Breast epithelium (tissue), 4 donors: ENCODE results near the gene SPPL2B. TPM values are rescaled to one million over a fixed set of nuclear protein-coding genes. Genes with fewer than 3 reads are reported as not detected.
"Not testable (repeated sequence)": the region's sequence is repeated elsewhere in the genome, so short reads cannot be mapped to it uniquely, and the experiment has no call there.

ENCODE experiments used
- DNase-seq, 2 donors: peaks; one replicate each; pipeline ENCODE4 v3.0.0-alpha.2; 2019; ENCODE audit warnings: low spot score in 2 of 2
- H3K27ac ChIP-seq, 2 donors: fragments of 200-600 bp; sonication (generic) in 1 of 2; one replicate each; pipeline ENCODE4 v1.5.1; 2016 to 2019; ENCODE audit warnings: mild to moderate bottlenecking in 1 of 2
- H3K27me3 ChIP-seq, 2 donors: fragments of 200-600 bp; sonication (generic) in 1 of 2; one replicate each; pipeline versions ENCODE4 v1.5.1 to v1.6.0; 2017 to 2019; ENCODE audit warnings: control low read depth in 1 of 2, mild to moderate bottlenecking in 1 of 2
- H3K36me3 ChIP-seq: fragments of 200-600 bp; one replicate; pipeline ENCODE4 v1.5.1; 2019
- H3K4me1 ChIP-seq, 2 donors: fragments of 200-600 bp; sonication (generic); one replicate each; pipeline ENCODE4 v1.5.1; 2016 to 2019; ENCODE audit warnings: control low read depth in 1 of 2
- H3K4me3 ChIP-seq, 3 donors: fragments of 200-600 bp; sonication (generic); 1 replicate in 2 of 3; 2 replicates in 1 of 3; pipeline ENCODE4 v1.5.1; 2016 to 2019; ENCODE audit warnings: mild to moderate bottlenecking in 3 of 3, moderate library complexity in 2 of 3
- H3K9me3 ChIP-seq, 2 donors: fragments of 200-600 bp; sonication (generic) in 1 of 2; one replicate each; pipeline ENCODE4 v1.5.1; 2016 to 2019; ENCODE audit warnings: control low read depth in 1 of 2
- POLR2A ChIP-seq: fragments of 450-650 bp; IDR thresholded peaks from one replicate; pipeline ENCODE4 v1.6.1; 2016; ENCODE audit warnings: antibody characterized with exemption, mild to moderate bottlenecking, moderate library complexity
- POLR2AphosphoS5 ChIP-seq, 3 donors: sonication (generic); formaldehyde crosslinking; IDR thresholded peaks; one replicate each; pipeline ENCODE4 v1.6.1; 2017; ENCODE audit warnings: antibody characterized with exemption in 3 of 3
- intact Hi-C: fragments of 100-400 bp; cut with DNase I; formaldehyde crosslinking; loops from one replicate; pipeline ENCODE4 v1.15.1; 2023; ENCODE audit warnings: low total_unique reads
- total RNA-seq, 3 donors: library from RNA; depleted of rRNA; stranded (reverse); fragments of >200 nt; gene quantifications; one replicate each; pipeline ENCODE4 v1.1.0, GENCODE V29; 2016
- TF ChIP-seq, protein P1 (sequence below), 3 donors: fragments of 450-650 bp; IDR thresholded peaks; one replicate each; pipeline ENCODE4 v1.5.1; 2016 to 2017; ENCODE audit warnings: antibody characterized with exemption in 3 of 3, mild to moderate bottlenecking in 3 of 3, moderate library complexity in 3 of 3

SPPL2B gene, protein sequence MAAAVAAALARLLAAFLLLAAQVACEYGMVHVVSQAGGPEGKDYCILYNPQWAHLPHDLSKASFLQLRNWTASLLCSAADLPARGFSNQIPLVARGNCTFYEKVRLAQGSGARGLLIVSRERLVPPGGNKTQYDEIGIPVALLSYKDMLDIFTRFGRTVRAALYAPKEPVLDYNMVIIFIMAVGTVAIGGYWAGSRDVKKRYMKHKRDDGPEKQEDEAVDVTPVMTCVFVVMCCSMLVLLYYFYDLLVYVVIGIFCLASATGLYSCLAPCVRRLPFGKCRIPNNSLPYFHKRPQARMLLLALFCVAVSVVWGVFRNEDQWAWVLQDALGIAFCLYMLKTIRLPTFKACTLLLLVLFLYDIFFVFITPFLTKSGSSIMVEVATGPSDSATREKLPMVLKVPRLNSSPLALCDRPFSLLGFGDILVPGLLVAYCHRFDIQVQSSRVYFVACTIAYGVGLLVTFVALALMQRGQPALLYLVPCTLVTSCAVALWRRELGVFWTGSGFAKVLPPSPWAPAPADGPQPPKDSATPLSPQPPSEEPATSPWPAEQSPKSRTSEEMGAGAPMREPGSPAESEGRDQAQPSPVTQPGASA
- total RNA-seq = 10 to 100 TPM; 23.5 to 61.2 (median 49.8) TPM

DNA sequence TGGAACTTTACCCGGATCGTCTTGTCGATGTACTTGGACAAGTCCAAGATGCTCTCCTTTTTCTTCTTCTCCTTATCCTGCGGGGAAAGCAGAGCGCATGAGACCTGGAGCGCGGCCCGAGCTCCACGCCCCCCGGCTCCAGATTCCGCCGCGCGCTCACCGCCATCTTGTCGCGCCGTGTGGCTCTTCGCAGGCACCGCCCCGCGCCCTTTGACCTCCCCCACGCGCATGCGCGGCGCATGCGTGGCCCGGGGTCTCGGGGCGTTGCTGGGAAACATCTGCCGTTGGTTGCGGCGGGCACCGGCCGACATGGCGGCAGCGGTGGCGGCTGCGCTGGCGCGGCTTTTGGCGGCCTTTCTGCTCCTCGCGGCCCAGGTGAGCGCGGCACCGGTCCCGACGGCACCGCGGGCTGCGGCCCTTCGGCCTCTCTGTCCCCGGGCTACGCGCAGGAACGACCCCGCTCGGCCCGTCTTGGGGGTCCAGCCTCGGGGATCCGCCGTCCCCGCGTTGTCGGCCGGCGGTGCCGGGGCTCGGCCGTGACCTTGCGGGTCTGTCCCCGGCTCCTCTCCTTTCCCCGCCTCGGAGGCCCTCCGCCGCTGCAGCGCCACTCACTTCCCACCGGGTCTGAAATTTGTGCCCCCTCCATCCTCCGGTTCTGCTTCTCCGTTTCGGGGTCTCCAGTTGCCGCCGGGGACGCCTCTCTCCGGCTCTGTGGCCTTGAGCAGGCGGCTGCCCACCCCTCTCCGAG, at the start of gene SPPL2B, which contains the start of gene LSM7:
Gene SPPL2B, plus strand, starts transcription at position 284 of the 748 bp plus-strand sequence. Its CDS starts 26 bp downstream, at position 310.
Gene LSM7, minus strand, starts transcription at position 186 of the 748 bp plus-strand sequence. Its CDS starts 20 bp downstream, at position 166.
- no peaks in the 10 kb centered on the region for H3K9me3 ChIP-seq
- DNase-seq = peak; percentile 87 to 89
- TF ChIP-seq POLR2AphosphoS5 (IDR thresholded peaks at IDR 0.05) (peak; percentile 75 to 86 (median 81)), POLR2A (peak; percentile 39)
- TF ChIP-seq, protein P1, sequence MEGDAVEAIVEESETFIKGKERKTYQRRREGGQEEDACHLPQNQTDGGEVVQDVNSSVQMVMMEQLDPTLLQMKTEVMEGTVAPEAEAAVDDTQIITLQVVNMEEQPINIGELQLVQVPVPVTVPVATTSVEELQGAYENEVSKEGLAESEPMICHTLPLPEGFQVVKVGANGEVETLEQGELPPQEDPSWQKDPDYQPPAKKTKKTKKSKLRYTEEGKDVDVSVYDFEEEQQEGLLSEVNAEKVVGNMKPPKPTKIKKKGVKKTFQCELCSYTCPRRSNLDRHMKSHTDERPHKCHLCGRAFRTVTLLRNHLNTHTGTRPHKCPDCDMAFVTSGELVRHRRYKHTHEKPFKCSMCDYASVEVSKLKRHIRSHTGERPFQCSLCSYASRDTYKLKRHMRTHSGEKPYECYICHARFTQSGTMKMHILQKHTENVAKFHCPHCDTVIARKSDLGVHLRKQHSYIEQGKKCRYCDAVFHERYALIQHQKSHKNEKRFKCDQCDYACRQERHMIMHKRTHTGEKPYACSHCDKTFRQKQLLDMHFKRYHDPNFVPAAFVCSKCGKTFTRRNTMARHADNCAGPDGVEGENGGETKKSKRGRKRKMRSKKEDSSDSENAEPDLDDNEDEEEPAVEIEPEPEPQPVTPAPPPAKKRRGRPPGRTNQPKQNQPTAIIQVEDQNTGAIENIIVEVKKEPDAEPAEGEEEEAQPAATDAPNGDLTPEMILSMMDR (IDR thresholded peaks at IDR 0.05) = no peak
- intact Hi-C loops = no loop called here
- peaks cover 12 to 15% of the 10 kb centered on the region in 2 donors for H3K4me1 ChIP-seq
- peak within 1 kb of the TSS; percentile 96 to 97 (median 97) for H3K4me3 ChIP-seq
- H3K36me3 ChIP-seq = no peaks in the 10 kb centered on the region
- peak within 1 kb of the TSS; percentile 87 to 91 for H3K27ac ChIP-seq
- H3K27me3 ChIP-seq = no peaks in the 10 kb centered on the region

DNA sequence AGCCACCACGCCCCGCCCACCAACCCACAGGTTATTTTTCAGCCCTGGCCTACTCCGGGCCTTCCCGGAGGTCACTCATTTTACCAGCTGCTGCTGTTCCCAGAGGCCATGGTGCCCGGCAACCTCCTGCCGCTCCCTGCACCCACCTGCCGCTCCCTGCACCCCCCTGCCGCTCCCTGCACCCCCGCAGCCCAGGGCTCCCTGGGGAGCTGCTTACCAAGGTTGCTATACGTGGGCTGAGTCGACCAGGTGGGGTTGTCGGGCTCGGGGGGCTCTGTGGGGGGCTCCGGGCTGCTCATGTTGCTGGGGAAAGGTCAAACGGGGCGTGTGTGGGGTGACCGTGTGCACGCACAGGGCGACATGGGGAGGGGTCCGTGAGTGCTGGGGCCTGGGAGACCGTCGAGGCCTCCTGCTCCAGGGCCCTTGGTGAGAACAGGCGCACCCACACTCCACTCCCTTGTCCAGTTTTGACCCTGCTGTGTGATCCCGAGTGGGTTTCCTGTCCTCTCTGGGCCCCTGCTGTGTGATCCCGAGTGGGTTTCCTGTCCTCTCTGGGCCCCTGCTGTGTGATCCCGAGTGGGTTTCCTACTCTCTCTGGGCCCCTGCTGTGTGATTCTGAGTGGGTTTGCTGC, 47.7 kb upstream of the SPPL2B start:
- intact Hi-C loops = no loop called here

DNA sequence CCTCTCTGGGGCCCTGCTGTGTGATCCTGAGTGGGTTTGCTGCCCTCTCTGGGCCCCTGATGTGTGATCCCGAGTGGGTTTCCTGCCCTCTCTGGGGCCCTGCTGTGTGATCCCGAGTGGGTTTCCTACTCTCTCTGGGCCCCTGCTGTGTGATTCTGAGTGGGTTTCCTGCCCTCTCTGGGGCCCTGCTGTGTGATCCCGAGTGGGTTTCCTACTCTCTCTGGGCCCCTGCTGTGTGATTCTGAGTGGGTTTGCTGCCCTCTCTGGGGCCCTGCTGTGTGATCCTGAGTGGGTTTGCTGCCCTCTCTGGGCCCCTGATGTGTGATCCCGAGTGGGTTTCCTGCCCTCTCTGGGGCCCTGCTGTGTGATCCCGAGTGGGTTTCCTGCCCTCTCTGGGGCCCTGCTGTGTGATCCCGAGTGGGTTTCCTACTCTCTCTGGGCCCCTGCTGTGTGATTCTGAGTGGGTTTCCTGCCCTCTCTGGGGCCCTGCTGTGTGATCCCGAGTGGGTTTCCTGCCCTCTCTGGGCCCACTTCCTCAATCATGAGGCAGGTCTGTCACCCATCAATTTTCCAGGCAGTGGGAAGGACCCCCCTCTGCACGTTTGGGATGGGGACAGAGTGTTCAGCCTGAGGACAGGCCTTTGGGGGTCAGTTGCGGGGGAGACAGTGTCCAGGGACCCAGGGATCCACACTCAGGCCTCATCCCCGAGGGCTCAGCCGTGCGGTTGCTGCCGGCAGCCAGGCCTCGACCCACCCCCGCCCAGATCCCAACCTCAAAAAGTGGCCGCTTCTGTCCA, 47.0 kb upstream of the SPPL2B start:
- H3K9me3 ChIP-seq, H3K27me3 ChIP-seq, H3K4me1 ChIP-seq, H3K27ac ChIP-seq, intact Hi-C loops, H3K36me3 ChIP-seq, DNase-seq: not testable (repeated sequence)
- H3K4me3 ChIP-seq = peak overlapping the region; percentile 31 to 55 (median 38)

More for the DNA sequence above, 47.7 kb upstream of the SPPL2B start:
- Histone ChIP-seq H3K27ac (no peak overlapping the region), H3K4me1 (peaks cover 0 to 2% of the 10 kb centered on the region in 2 donors), H3K36me3 (no peaks in the 10 kb centered on the region), H3K27me3 (no peaks in the 10 kb centered on the region), H3K9me3 (no peaks in the 10 kb centered on the region), H3K4me3 (no peak overlapping the region)
- TF ChIP-seq POLR2AphosphoS5 (IDR thresholded peaks at IDR 0.05) (no peak), POLR2A (no peak)
- TF ChIP-seq, protein P1 (IDR thresholded peaks at IDR 0.05) = no peak
- no peak for DNase-seq

DNA sequence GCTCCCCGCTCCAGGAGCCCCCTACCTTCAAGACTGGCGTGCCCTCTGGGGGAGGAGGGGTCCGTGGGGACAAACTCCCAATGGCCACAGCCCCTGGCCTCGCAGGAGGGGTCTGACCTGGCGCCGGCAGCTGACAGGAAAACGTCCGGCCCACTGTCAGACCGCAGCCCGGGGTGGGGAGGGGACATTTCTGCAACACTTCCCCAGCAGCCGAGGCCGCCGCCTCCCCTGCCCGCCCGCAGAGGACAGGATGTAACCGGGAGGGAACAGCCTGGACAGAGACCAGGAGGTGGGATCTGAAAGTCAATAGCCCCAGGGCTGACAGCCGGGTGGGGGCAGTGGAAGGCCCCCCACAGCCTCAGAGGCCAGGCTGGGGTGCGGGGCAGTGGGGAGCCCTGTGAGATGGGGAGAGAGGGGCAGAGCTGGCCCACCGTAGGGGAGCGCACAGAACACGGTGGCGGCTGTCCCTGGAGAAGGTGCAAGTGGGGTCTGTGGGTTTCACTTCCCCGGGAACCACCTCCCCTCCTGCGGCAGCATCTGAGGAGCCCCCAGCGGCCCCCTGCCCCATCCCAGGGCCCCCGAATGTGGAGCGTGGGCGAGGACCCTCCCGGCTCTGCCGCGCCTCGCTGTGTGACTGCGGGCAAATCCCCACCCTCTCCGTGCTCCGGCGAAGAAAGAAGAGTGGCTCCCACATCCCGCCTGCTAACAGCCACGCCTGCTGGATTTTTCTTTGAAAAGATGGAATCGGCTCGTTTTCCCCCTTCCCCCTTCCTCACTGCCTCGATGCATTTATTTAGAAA, 46.2 kb upstream of the SPPL2B start, which contains the start of gene PEAK3:
Gene PEAK3, minus strand, starts transcription at position 114 of the 800 bp plus-strand sequence. CDS start 1,244 bp downstream, outside the sequence.
- intact Hi-C loops = no loop called here
- Histone ChIP-seq H3K4me1 (no peaks in the 10 kb centered on the region), H3K4me3 (peak within 1 kb of the TSS; percentile 31 to 55 (median 38)), H3K36me3 (no peaks in the 10 kb centered on the region), H3K27ac (no peak within 1 kb of the TSS), H3K9me3 (no peaks in the 10 kb centered on the region), H3K27me3 (no peaks in the 10 kb centered on the region)
- TF ChIP-seq POLR2AphosphoS5 (IDR thresholded peaks at IDR 0.05) (no peak), POLR2A (no peak)
- TF ChIP-seq, protein P1 (IDR thresholded peaks at IDR 0.05) = no peak
- no peak for DNase-seq
